Activated B cell treated with CpG ODN at 0.5 μM for 24 hours (primary cell): Measurements from ENCODE around the gene CCDC15. TPM values are rescaled to one million over a fixed set of nuclear protein-coding genes. Genes with fewer than 3 reads are reported as not detected.

Experiments used
- ATAC-seq: fragments of 200-7000 bp; cut with Tn5 transposase; one replicate; pipeline ENCODE4 v1.10.0; 2021; ENCODE audit warnings: low read depth, mild to moderate bottlenecking, moderate library complexity
- CTCF ChIA-PET: fragments of 350-600 bp; sonication (Branson Sonifier 250); formaldehyde crosslinking; loops from one replicate; lab custom pipeline; 2021; ENCODE audit warnings: antibody characterized with exemption; lab: Charles Lee
- POLR2A ChIA-PET: fragments of 350-600 bp; sonication (Branson Sonifier 250); formaldehyde crosslinking; loops from one replicate; lab custom pipeline; 2021; ENCODE audit warnings: antibody characterized with exemption; lab: Charles Lee
- DNase-seq: peaks from one replicate; pipeline ENCODE4 v3.0.0; 2022
- H3K27ac Mint-ChIP-seq: one replicate; pipeline ENCODE4 v1.8.0; 2020; ENCODE audit warnings: mixed read lengths
- H3K27me3 Mint-ChIP-seq: one replicate; pipeline ENCODE4 v1.8.0; 2021; ENCODE audit warnings: mixed read lengths
- H3K36me3 Mint-ChIP-seq: one replicate; pipeline ENCODE4 v1.8.0; 2021; ENCODE audit warnings: low read depth, mixed read lengths
- H3K4me1 Mint-ChIP-seq: one replicate; pipeline ENCODE4 v1.8.0; 2021; ENCODE audit warnings: mixed read lengths
- H3K4me3 Mint-ChIP-seq: one replicate; pipeline ENCODE4 v1.8.0; 2020; ENCODE audit warnings: mild to moderate bottlenecking, mixed read lengths
- H3K9me3 Mint-ChIP-seq: one replicate; pipeline ENCODE4 v1.8.0; 2020; ENCODE audit warnings: mixed read lengths
- intact Hi-C: fragments of 100-400 bp; cut with micrococcal nuclease; formaldehyde crosslinking; loops from one replicate; pipeline ENCODE4 v1.15.1; 2024
- total RNA-seq: library from RNA; stranded (reverse); gene quantifications from 2 replicates; pipeline ENCODE4 v1.2.3, GENCODE V29; 2022
- TF ChIP-seq, protein P1 (sequence below): fragments of 200-600 bp; IDR thresholded peaks from one replicate; pipeline ENCODE4 v1.8.0; 2022; ENCODE audit warnings: antibody characterized with exemption, mild to moderate bottlenecking

Gene CCDC15
- total RNA-seq, 1 donor from 2014 or later = 0.71 TPM

- ATAC-seq (no peak), DNase-seq (no peak)
- Mint-ChIP-seq H3K27me3 (peaks cover 32% of the 10 kb centered on the region), H3K4me1 (peaks cover 3% of the 10 kb centered on the region), H3K4me3 (no peak overlapping the region), H3K9me3 (no peaks in the 10 kb centered on the region), H3K27ac (no peak overlapping the region), H3K36me3 (no peaks in the 10 kb centered on the region)
- intact Hi-C loops = no loop called here
- ChIA-PET POLR2A (no interaction called here), CTCF (no interaction called here)
- TF ChIP-seq, protein P1, sequence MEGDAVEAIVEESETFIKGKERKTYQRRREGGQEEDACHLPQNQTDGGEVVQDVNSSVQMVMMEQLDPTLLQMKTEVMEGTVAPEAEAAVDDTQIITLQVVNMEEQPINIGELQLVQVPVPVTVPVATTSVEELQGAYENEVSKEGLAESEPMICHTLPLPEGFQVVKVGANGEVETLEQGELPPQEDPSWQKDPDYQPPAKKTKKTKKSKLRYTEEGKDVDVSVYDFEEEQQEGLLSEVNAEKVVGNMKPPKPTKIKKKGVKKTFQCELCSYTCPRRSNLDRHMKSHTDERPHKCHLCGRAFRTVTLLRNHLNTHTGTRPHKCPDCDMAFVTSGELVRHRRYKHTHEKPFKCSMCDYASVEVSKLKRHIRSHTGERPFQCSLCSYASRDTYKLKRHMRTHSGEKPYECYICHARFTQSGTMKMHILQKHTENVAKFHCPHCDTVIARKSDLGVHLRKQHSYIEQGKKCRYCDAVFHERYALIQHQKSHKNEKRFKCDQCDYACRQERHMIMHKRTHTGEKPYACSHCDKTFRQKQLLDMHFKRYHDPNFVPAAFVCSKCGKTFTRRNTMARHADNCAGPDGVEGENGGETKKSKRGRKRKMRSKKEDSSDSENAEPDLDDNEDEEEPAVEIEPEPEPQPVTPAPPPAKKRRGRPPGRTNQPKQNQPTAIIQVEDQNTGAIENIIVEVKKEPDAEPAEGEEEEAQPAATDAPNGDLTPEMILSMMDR = no peak
Measured at GRCh38 chr11:124923296-124923695, 30.7 kb upstream of the CCDC15 start.

DNA sequence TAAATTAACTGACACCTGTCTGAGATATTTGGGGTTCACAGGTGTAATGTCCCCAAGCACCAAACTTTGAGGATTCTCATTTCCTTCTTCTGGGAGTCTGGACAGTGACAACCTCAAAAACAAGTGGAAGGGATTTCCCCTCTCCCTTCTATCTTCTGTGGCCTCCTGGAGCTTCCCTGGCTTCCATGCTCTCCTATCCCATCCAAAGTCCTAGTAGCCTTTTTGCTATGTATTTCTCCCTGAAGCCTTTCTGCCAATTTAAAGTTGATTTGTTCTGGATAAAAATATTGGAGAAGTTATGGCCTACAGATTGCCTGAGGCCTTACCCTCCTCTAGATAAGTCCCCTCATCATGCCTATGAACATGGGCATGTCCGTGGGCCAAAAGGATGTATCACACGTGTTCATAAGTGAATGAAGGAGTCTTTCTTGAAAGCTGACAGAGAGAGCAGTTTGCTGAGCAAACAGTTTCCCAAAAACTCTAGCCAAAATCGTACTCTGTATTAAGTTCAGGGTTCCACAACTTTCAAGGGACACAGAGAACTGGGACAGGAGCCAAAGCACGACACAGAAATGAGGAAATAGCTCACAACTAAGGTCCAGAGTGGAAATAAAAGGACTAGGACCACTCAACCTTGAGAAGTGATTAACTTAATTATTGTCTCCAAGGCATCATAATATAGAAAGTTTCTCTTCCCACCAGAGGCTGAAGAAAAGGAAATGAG is 24.9 kb upstream of the CCDC15 start:
- Mint-ChIP-seq H3K4me3 (no peak overlapping the region), H3K27me3 (peaks cover 8% of the 10 kb centered on the region), H3K9me3 (no peaks in the 10 kb centered on the region), H3K36me3 (no peaks in the 10 kb centered on the region), H3K4me1 (peaks cover 3% of the 10 kb centered on the region), H3K27ac (no peak overlapping the region)
- ATAC-seq (no peak), DNase-seq (no peak)
- POLR2A ChIA-PET = no interaction called here
- TF ChIP-seq, protein P1 = no peak
- intact Hi-C loops = no loop called here
- CTCF ChIA-PET = no interaction called here

DNA sequence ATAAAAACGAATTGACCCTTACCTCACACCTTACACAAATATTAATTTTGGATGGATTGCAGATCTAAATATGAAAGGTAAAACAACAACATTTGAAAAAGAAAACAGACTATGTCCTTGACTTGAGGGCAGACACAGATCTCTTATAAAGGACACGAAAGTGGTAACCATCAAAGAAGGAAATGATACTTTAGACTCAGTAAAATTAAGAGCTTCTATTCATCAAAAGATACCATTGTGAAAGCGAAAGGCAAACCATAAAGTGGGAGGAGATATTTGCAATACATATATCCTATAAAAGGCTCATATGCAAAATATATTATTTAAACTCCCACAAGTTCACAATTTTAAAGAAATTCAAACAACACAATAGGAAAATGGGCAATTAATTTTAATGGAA is 23.2 kb upstream of the CCDC15 start:
- Mint-ChIP-seq H3K4me3 (no peak overlapping the region), H3K4me1 (peaks cover 3% of the 10 kb centered on the region), H3K27ac (no peak overlapping the region), H3K36me3 (no peaks in the 10 kb centered on the region), H3K9me3 (no peaks in the 10 kb centered on the region), H3K27me3 (peaks cover 4% of the 10 kb centered on the region)
- ATAC-seq (no peak), DNase-seq (no peak)
- intact Hi-C loops = no loop called here
- POLR2A ChIA-PET = no interaction called here
- TF ChIP-seq, protein P1 = no peak
- CTCF ChIA-PET = no interaction called here

DNA sequence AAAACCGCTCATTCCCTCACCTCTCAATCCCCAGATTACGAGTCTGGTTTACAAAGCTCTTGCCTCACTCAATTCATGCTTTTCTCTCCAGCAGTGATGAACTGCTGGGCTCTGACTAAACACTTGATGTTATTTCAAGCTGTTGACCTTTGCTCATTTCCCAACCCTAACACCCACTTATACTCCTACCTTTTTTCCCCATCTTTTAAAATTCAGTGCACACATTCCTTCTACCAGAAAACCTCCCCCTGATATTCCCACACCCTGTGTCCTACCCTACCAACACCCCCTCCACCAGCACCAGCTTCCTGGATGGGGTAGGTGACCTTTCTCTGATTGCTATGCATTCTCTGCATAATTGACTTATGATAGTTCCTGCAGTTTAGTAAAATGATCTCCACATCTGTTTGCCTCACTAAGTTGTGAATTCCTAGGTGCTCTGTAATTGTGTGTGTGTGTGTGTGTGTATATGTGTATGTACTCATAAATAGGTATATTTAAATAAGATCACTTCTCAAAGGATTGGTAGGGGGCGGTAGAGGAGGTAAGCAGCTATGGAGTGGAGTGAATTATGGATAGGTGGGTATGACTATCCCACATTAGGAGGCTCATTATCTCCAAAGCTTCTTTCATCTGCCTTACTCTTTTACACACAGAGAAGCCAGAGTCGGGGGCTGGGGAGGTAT is 19.0 kb upstream of the CCDC15 start:
- Mint-ChIP-seq H3K27me3 (peaks cover 12% of the 10 kb centered on the region), H3K36me3 (no peaks in the 10 kb centered on the region), H3K9me3 (no peaks in the 10 kb centered on the region), H3K4me1 (peaks cover 3% of the 10 kb centered on the region), H3K4me3 (no peak overlapping the region), H3K27ac (no peak overlapping the region)
- DNase-seq (no peak), ATAC-seq (no peak)
- CTCF ChIA-PET = no interaction called here
- intact Hi-C loops = no loop called here
- POLR2A ChIA-PET = no interaction called here
- TF ChIP-seq, protein P1 = no peak

DNA sequence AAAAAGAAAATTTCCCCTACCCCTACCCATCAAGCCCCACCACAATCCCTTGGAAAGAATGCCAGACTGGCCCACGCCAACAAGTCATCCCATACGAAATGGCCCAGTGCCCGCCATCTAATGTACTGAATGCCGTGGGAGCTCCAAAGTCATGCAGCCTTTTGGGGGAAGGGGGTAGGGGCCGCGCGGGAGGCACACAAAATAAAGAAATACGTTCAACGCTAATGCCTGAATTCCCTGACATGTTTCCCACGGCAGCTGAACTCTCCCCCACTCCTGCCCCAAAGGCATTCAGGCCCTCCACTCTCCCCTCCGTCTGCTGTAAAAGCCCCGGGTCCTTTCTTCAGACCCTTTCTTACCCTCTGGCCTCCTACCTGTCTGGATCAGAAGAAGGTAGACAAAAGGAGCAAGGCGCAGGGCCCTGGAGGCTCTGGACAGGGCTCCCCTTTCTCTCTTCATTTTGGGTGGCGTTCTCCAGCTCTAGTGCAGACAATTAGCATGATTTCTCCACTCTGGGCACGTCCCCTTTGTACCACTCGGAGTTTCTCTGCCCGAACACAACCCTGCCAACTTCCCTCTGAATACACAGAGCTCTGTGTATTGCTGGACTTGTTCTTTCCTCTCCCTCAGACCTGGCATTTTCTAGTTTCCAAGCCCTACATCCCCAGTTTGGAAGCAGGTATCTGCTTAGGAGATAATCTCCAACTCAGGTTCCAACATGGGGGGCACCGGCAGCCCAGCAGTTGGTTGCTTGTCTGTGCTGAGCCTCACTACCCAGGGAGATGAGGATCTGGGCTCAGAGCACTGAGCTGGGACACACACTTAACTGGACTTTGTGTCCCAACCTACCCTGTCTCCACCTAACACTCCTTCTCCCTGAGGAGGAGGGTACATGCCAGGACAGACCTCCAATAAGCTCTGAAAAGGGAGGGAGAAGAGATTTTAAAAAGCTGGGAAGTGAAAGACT is 18.2 kb upstream of the CCDC15 start, which contains the start of gene HEPACAM:
HEPACAM (minus strand) TSS at position 500 of the 967 bp plus-strand sequence; CDS start at position 459, 41 bp downstream.
- ChIA-PET CTCF (no interaction called here), POLR2A (no interaction called here)
- peaks cover 15% of the 10 kb centered on the region for H3K27me3 Mint-ChIP-seq
- no peaks in the 10 kb centered on the region for H3K9me3 Mint-ChIP-seq
- intact Hi-C loops = no loop called here
- no peaks in the 10 kb centered on the region for H3K4me1 Mint-ChIP-seq
- no peak within 1 kb of the TSS for H3K27ac Mint-ChIP-seq
- TF ChIP-seq, protein P1 = no peak
- ATAC-seq (no peak), DNase-seq (no peak)
- no peaks in the 10 kb centered on the region for H3K36me3 Mint-ChIP-seq
- no peak within 1 kb of the TSS for H3K4me3 Mint-ChIP-seq
